GM12878 (cell line): Measurements from ENCODE around the gene ENPP7. TPM values are rescaled to one million over a fixed set of nuclear protein-coding genes. Genes with fewer than 3 reads are reported as not detected.

Source experiments
- ATAC-seq: fragments of 200-7000 bp; cut with Tn5 transposase; 3 replicates; pipeline ENCODE4 v1.9.1; 2020; ENCODE audit warnings: mild to moderate bottlenecking, moderate library complexity
- BruUV-seq: library from RNA; stranded (reverse); fragments of 400-500 nt; replicated peaks from 2 replicates; lab custom pipeline; 2021; lab: Mats Ljungman, UMichigan
- CTCF ChIA-PET: fragments of 300-600 bp; sonication (Branson Sonifier 250); formaldehyde crosslinking; extraction: SDS; loops from one replicate; lab custom pipeline; 2021; ENCODE audit warnings: inconsistent platforms; lab: Yijun Ruan, JAX
- POLR2A ChIA-PET: fragments of 350-600 bp; formaldehyde crosslinking; extraction: SDS; loops from one replicate; lab custom pipeline; 2021; ENCODE audit warnings: inconsistent platforms; lab: Charles Lee
- RAD21 ChIA-PET: fragments of 300-600 bp; sonication (Branson Sonifier 250); formaldehyde crosslinking; loops from one replicate; lab custom pipeline; 2023; ENCODE audit warnings: antibody characterized with exemption; ENCODE audit not compliant: unreplicated experiment; lab: Charles Lee
- SMC1A ChIA-PET: fragments of 300-600 bp; sonication (Branson Sonifier 250); formaldehyde crosslinking; loops from one replicate; lab custom pipeline; 2023; ENCODE audit not compliant: unreplicated experiment, uncharacterized antibody; lab: Charles Lee
- DNase-seq: peaks from one replicate; pipeline ENCODE4 v3.0.0-alpha.2; 2011; ENCODE audit warnings: low read depth, low spot score
- FAIRE-seq: peaks from 3 replicates; lab custom pipeline; 2011; peaks lifted over from hg19 to GRCh38; lab: Jason Lieb, UNC
- H2AFZ ChIP-seq: 2 replicates; pipeline ENCODE4 v1.6.0; 2011; ENCODE audit warnings: low read depth, low read length, control low read depth; ENCODE audit not compliant: control insufficient read depth
- H3K27ac ChIP-seq: 2 replicates; pipeline ENCODE4 v1.5.1; 2011; ENCODE audit warnings: control low read depth; ENCODE audit not compliant: control insufficient read depth, insufficient read depth
- H3K27me3 ChIP-seq, 2 experiments: replicated peaks in 1 of 2; 2 replicates each; pipeline versions ENCODE4 v1.6.0 to v1.6.1; 2011; ENCODE audit warnings: low read length in 1 of 2; ENCODE audit not compliant: control insufficient read depth in 2 of 2, insufficient read depth in 2 of 2
- H3K36me3 ChIP-seq, 2 experiments: 2 replicates each; pipeline ENCODE4 v1.5.1; 2011; ENCODE audit warnings: low read length in 1 of 2; ENCODE audit not compliant: control insufficient read depth in 2 of 2, insufficient read depth in 2 of 2
- H3K4me1 ChIP-seq: 2 replicates; pipeline ENCODE4 v1.6.1; 2011; ENCODE audit warnings: mild to moderate bottlenecking, low read length, moderate library complexity, mixed read lengths; ENCODE audit not compliant: control insufficient read depth, insufficient read depth
- H3K4me2 ChIP-seq: 2 replicates; pipeline ENCODE4 v1.6.0; 2011; ENCODE audit warnings: control low read depth; ENCODE audit not compliant: control insufficient read depth, insufficient read depth
- H3K4me3 ChIP-seq: fragments of 200-600 bp; sonication (generic); 2 replicates; pipeline ENCODE4 v1.5.1; 2016
- H3K79me2 ChIP-seq: 2 replicates; pipeline ENCODE4 v1.6.0; 2011; ENCODE audit warnings: low read length; ENCODE audit not compliant: control insufficient read depth, insufficient read depth
- H3K9ac ChIP-seq: 2 replicates; pipeline ENCODE4 v1.8.0; 2011; ENCODE audit warnings: low read length, control low read depth, mixed read lengths; ENCODE audit not compliant: control insufficient read depth, insufficient read depth
- H3K9me3 ChIP-seq: replicated peaks from 3 replicates; pipeline ENCODE4 v1.5.1; 2011; ENCODE audit warnings: mild to moderate bottlenecking, low read length; ENCODE audit not compliant: control insufficient read depth, insufficient read depth
- H4K20me1 ChIP-seq: 2 replicates; pipeline ENCODE4 v1.6.0; 2011; ENCODE audit not compliant: control insufficient read depth, insufficient read depth
- BHLHE40 ChIP-seq, 2 experiments: fragments of 450-650 bp in 1 of 2; IDR thresholded peaks; 2 replicates each; pipeline ENCODE4 v1.6.1; 2011 to 2017; ENCODE audit warnings: low read depth in 2 of 2, borderline replicate concordance in 1 of 2, improper control_type of control experiment in 1 of 2, low read length in 1 of 2, mild to moderate bottlenecking in 1 of 2
- CTCF ChIP-seq, 3 experiments: IDR thresholded peaks in 2 of 3; conservative IDR thresholded peaks in 1 of 3; 2 replicates each; pipeline ENCODE4 v1.5.1; 2011; ENCODE audit warnings: low read depth in 3 of 3, low read length in 3 of 3, mild to moderate bottlenecking in 3 of 3, control low read depth in 2 of 3, moderate library complexity in 2 of 3, inconsistent platforms in 1 of 3, mixed read lengths in 1 of 3; ENCODE audit not compliant: control insufficient read depth in 2 of 3, insufficient read depth in 1 of 3; ENCODE audit errors: extremely low read depth in 1 of 3
- EP300 ChIP-seq, 2 experiments: fragments of 150-350 bp in 1 of 2; IDR thresholded peaks; 2 replicates each; pipeline ENCODE4 v1.6.1; 2011 to 2012; ENCODE audit warnings: low read depth in 2 of 2, low read length in 2 of 2, borderline replicate concordance in 1 of 2, improper control_type of control experiment in 1 of 2, inconsistent platforms in 1 of 2; ENCODE audit not compliant: control insufficient read depth in 1 of 2
- JUNB ChIP-seq: IDR thresholded peaks from 2 replicates; pipeline ENCODE4 v1.6.1; 2016; ENCODE audit warnings: antibody characterized with exemption, mild to moderate bottlenecking
- KDM1A ChIP-seq: fragments of 200-600 bp; sonication (generic); IDR thresholded peaks from 2 replicates; pipeline ENCODE4 v1.6.1; 2016; ENCODE audit warnings: borderline replicate concordance
- NRF1 ChIP-seq: conservative IDR thresholded peaks from 2 replicates; pipeline ENCODE4 v1.6.1; 2011; ENCODE audit warnings: mild to moderate bottlenecking, low read depth, low read length, improper control_type of control experiment
- SKIL ChIP-seq: fragments of 450-650 bp; IDR thresholded peaks from 2 replicates; pipeline ENCODE4 v1.6.1; 2017; ENCODE audit warnings: mild to moderate bottlenecking, low read depth, inconsistent platforms; ENCODE audit not compliant: poor library complexity, severe bottlenecking
- SUPT20H ChIP-seq: IDR thresholded peaks from 2 replicates; pipeline ENCODE4 v1.6.1; 2011; ENCODE audit warnings: low read depth, mild to moderate bottlenecking, low read length, moderate library complexity, borderline replicate concordance; ENCODE audit not compliant: control insufficient read depth
- ZZZ3 ChIP-seq: IDR thresholded peaks from 2 replicates; pipeline ENCODE4 v1.6.1; 2011; ENCODE audit warnings: low read depth; ENCODE audit not compliant: control insufficient read depth, insufficient read length
- WGBS: methylation state at CpG from one replicate; pipeline ENCODE4 v1.1.6; 2016; ENCODE audit warnings: low lambda C conversion rate; ENCODE audit not compliant: insufficient replicate concordance, insufficient coverage; ENCODE audit errors: missing lambda C conversion rate; 5-methylcytosine and 5-hydroxymethylcytosine counted together
- in situ Hi-C: fragments of 300-500 bp; cut with MboI; formaldehyde crosslinking; loops from 9 replicates; pipeline ENCODE4 v1.14.3; 2018; ENCODE audit warnings: mixed read lengths
- intact Hi-C: fragments of 100-400 bp; cut with micrococcal nuclease; formaldehyde crosslinking; loops from one replicate; pipeline ENCODE4 v1.14.2; 2022; ENCODE audit not compliant: unreplicated experiment
- polyA plus RNA-seq, 11 experiments: library from polyadenylated mRNA; depleted of rRNA in 4 of 11; unstranded in 6 of 11; stranded (reverse) in 5 of 11; fragments of >200 nt; fragmentation: Nextera tagmentation in 4 of 11; fragmentation: Illumina TruSeq in 1 of 11; extraction: Ambion mirVana in 4 of 11; extraction: Trizol in 1 of 11; gene quantifications; 1 replicate in 1 of 11; 2 replicates in 10 of 11; pipeline versions ENCODE4 v1.2.1 to v1.2.3, GENCODE V29; 2011 to 2016; ENCODE audit warnings: inconsistent platforms in 2 of 11, missing spikeins in 2 of 11, low read depth in 1 of 11
- total RNA-seq, 4 experiments: library from RNA; depleted of rRNA in 3 of 4; stranded (reverse); fragments of >200 nt in 3 of 4; fragmentation: Illumina TruSeq in 1 of 4; extraction: Trizol in 1 of 4; gene quantifications; 2 replicates each; pipeline versions ENCODE4 v1.2.1 to v1.2.3, GENCODE V29; 2013 to 2021

Gene ENPP7
- total and polyA plus RNA-seq, 10 of the 15 experiments (the other 5 are each of a cell fraction or from before 2014, with no cell fraction given): 0.04 to 0.41 (median 0.18) TPM; not detected in 1

- Histone ChIP-seq H3K4me1 (peaks cover 11% of the 10 kb centered on the region), H3K79me2 (no peaks in the 10 kb centered on the region), H3K4me2 (peak overlapping the region; percentile 95), H3K36me3 (no peaks in the 10 kb centered on the region), H3K9ac (no peak overlapping the region; the same call in 1 of the 2 replicates)
- ChIA-PET POLR2A (no interaction called here), SMC1A (interaction anchor here (1.3 kb wide), 1 partner anchor 20 kb away, joined by 3 read pairs; the partner anchor contains the start of gene CBX8)
- intact Hi-C loops: no loop called here
- TF ChIP-seq KDM1A: no peak
- TF ChIP-seq EP300 (IDR thresholded peaks at IDR 0.05; ENCODE audit: borderline replicate concordance in 1 of 2, control insufficient read depth in 1 of 2, low read depth in 2 of 2, low read length in 2 of 2): no peak
- no peak for TF ChIP-seq SUPT20H
- TF ChIP-seq JUNB: no peak
- no peak for TF ChIP-seq NRF1
- no peak for TF ChIP-seq SKIL
- TF ChIP-seq BHLHE40 (IDR thresholded peaks at IDR 0.05; ENCODE audit: borderline replicate concordance in 1 of 2, low read depth in 2 of 2, low read length in 1 of 2): 0 out of 4 replicates have a peak, but pooled peaks of 1 of the 2 experiments have one; percentile 14
- peak; percentile 3 to 27 (median 19); a peak in 2 of 6 replicates for TF ChIP-seq CTCF (IDR thresholded peaks at IDR 0.05 in 2 of 3, conservative IDR thresholded peaks at IDR 0.05 in 1 of 3; ENCODE audit: control insufficient read depth in 2 of 3, extremely low read depth in 1 of 3, insufficient read depth in 1 of 3, low read depth in 3 of 3, low read length in 3 of 3)
- TF ChIP-seq ZZZ3: no peak
- TF ChIP-seq, all 136 proteins: peak for 2
- FAIRE-seq (no peak), DNase-seq (no peak), ATAC-seq (peak; percentile 25)
- H2AFZ ChIP-seq: peak overlapping the region; percentile 55
- CTCF ChIA-PET: interaction anchor here (0.6 to 1.6 kb wide), 6 partner anchors 10 to 193 kb away, joined by 3 to 6 read pairs (median 4); no protein-coding TSS in a partner anchor
- H4K20me1 ChIP-seq: no peaks in the 10 kb centered on the region
- no TSS peak for BruUV-seq
- no peaks in the 10 kb centered on the region for H3K9me3 ChIP-seq
- H3K27me3 ChIP-seq: peaks cover 7 to 11% of the 10 kb centered on the region in 2 experiments
- WGBS: 4% methylated on average over 41 of the region's 51 CpGs
- no peak overlapping the region for H3K27ac ChIP-seq
- RAD21 ChIA-PET: interaction anchor here (0.6 to 1.1 kb wide), 3 partner anchors 20 to 62 kb away, joined by 3 to 4 read pairs (median 3); partner anchors contain the start of genes CBX4 and CBX8
- in situ Hi-C loops: no loop called here
- H3K4me3 ChIP-seq: peak overlapping the region; percentile 69
These were observed 46.6 kb downstream of the ENPP7 start for GRCh38 chr17:79777120-79777893.
